Fibroblast of skin of scalp (primary cell): ENCODE results near the gene CATSPERB. TPM values are rescaled to one million over a fixed set of nuclear protein-coding genes. Genes with fewer than 3 reads are reported as not detected.
"Not testable (repeated sequence)": the region's sequence is repeated elsewhere in the genome, so short reads cannot be mapped to it uniquely, and the experiment has no call there.

Experiments
- DNase-seq: peaks from one replicate; pipeline ENCODE4 v3.0.0-alpha.2; 2013
- polyA plus RNA-seq, 2 experiments: library from polyadenylated mRNA; unstranded; fragments of 120-200 nt; gene quantifications; one replicate each; pipeline ENCODE4 v1.2.1, GENCODE V29; 2013; ENCODE audit not compliant: insufficient read length in 2 of 2

Gene CATSPERB
- polyA plus RNA-seq (2013, experiment 1 of 2; ENCODE audit: insufficient read length) = not detected
- not detected for polyA plus RNA-seq (2013, experiment 2 of 2; ENCODE audit: insufficient read length)

GRCh38 chr14:91731986-91732385 is at the start of gene CATSPERB:
TSS of gene CATSPERB (minus strand) at chr14:91732086. CDS start at chr14:91729479, 2,607 bp downstream.
- no peak for DNase-seq

GRCh38 chr14:91780452-91780851 is 48.6 kb upstream of the CATSPERB start:
- DNase-seq = no peak

GRCh38 chr14:91778217-91778616 is 46.3 kb upstream of the CATSPERB start:
- no peak for DNase-seq

- no peak for DNase-seq
Observed at GRCh38 chr14:91774140-91775096, 42.5 kb upstream of the CATSPERB start.

GRCh38 chr14:91770185-91770584 is 38.3 kb upstream of the CATSPERB start:
- DNase-seq = no peak

GRCh38 chr14:91755570-91756295 is 23.8 kb upstream of the CATSPERB start:
- no peak for DNase-seq

GRCh38 chr14:91754819-91755218 is 22.9 kb upstream of the CATSPERB start:
- DNase-seq = no peak

GRCh38 chr14:91754185-91754584 is 22.3 kb upstream of the CATSPERB start:
- DNase-seq = no peak

- no peak for DNase-seq
Observed at GRCh38 chr14:91753501-91754128, 21.7 kb upstream of the CATSPERB start.

- no peak for DNase-seq
Observed at GRCh38 chr14:91752961-91753360, 21.1 kb upstream of the CATSPERB start.

GRCh38 chr14:91751719-91752118 is 19.8 kb upstream of the CATSPERB start:
- no peak for DNase-seq

GRCh38 chr14:91750634-91751198 is 18.8 kb upstream of the CATSPERB start:
- no peak for DNase-seq

- no peak for DNase-seq
Observed at GRCh38 chr14:91749868-91750267, 18.0 kb upstream of the CATSPERB start.

GRCh38 chr14:91748049-91748448 is 16.2 kb upstream of the CATSPERB start:
- no peak for DNase-seq

- DNase-seq = no peak
Observed at GRCh38 chr14:91745344-91745743, 13.5 kb upstream of the CATSPERB start.

- no peak for DNase-seq
Observed at GRCh38 chr14:91744068-91744480, 12.2 kb upstream of the CATSPERB start.

- no peak for DNase-seq
Observed at GRCh38 chr14:91743305-91743653, 11.4 kb upstream of the CATSPERB start.

GRCh38 chr14:91742621-91743304 is 10.9 kb upstream of the CATSPERB start:
- DNase-seq = no peak

- DNase-seq = not testable (repeated sequence)
Observed at GRCh38 chr14:91739867-91740266, 8.0 kb upstream of the CATSPERB start.

- no peak for DNase-seq
Observed at GRCh38 chr14:91737619-91738018, 5.7 kb upstream of the CATSPERB start.

GRCh38 chr14:91732859-91733477 is 1.1 kb upstream of the CATSPERB start:
- DNase-seq = no peak

GRCh38 chr14:91732439-91732838 is 553 bp upstream of the CATSPERB start:
- no peak for DNase-seq
